Measurements from ENCODE around the gene RPL13.

DNA sequence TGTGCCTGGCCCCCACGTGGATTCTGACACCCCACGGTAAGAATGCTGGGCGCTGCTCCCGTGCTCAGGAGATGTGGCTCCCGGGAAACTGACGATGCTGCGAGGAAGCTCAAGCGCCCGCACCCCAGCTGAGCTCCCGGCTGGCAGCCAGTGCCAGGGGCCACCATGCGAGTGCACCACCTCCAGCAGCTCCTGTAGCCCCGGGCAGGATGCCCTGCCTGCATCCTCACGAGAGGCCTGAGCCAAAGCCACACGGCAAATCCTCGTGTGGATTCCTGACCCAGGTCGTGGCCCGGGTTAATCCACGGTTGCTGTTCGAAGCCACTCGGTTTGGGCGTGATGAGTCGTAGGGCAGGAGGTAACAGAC, 41.4 kb downstream of the RPL13 start:
- TF ChIP-seq CTCF (IDR thresholded peaks at IDR 0.05) (no peak), POLR2A (IDR thresholded peaks at IDR 0.05) (no peak)

All from Peyer's patch (tissue), 4 donors.